NCI-H2196 (cell line): ENCODE data around the gene CTNNA3.
"Not testable (repeated sequence)": the region's sequence is repeated elsewhere in the genome, so short reads cannot be mapped to it uniquely, and the experiment has no call there.

Source experiments
- DNase-seq: peaks from one replicate; lab custom pipeline; 2025; ENCODE audit not compliant: unreplicated experiment; lab: John Stamatoyannopoulos, UW

CTNNA3 gene

DNA sequence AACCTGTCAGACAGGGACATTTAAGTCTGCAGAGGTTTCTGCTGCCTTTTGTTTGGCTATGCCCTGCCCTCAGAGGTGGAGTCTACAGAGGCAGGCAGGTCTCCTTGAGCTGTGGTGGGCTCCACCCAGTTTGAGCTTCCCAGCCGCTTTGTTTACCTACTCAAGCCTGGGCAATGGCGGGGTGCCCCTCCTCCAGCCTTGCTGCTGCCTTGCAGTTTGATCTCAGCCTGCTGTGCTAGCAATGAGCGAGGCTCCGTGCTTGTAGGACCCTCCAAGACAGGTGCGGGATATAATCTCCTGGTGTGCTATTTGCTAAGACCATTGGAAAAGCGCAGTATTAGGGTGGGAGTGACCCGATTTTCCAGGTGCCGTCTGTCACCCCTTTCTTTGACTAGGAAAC lies 1360.2 kb downstream of the CTNNA3 start:
- not testable (repeated sequence) for DNase-seq

DNA sequence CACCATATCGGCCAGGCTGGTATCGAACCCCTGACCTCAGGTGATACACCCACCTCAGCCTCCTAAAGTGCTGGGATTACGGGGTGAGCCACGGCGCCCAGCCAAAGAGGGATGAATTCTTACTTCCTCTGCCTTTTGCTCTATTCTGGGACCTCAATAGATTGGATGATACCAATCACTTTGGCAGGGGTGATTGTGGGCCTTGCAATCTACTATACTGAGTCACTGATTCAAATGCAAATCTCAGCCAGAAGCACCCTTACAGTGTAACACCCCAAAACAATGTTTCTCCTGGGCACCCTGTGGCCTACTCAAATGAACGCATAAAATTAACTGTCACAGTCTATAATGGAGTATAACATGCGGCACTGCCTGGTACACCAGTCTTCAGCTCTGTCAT lies 1366.8 kb downstream of the CTNNA3 start:
- no peak for DNase-seq

DNA sequence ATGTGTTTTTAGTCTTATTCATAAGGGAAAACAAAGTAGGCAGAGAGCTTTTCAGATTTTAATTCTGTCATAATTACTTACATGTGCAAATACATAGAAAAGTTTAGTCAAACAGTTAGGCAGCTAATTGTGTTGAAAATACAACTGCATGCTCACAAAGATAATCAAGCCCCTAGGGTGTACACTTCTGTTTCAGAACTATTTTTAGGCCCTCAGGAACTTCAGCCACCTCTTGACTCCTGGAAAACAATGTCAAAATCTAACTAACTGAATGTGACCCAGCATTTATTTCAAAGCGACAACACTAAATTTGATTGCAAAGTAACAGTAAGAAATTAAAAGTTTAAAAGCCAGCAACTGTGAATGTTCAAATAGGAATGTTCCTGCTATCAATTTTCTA lies 1369.1 kb downstream of the CTNNA3 start:
- DNase-seq: no peak

DNA sequence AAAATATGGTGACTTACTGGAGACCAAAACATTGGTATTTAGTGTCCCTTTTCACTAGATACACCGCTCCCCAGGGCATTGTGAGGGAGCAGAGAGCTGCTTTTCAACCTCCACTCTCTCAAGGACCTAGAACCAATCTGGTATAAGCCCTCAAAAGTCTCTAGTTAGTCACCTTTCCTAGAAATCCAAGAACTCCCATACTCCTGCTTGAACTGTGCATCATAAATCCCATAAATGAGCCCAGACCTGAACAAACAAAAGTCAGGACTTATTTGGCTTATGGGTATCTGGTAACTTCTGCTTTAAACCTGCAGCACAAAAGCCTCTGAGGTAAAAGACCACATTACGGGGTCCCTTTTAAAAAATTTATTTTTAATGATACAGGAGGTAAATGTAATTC lies 1373.2 kb downstream of the CTNNA3 start:
- no peak for DNase-seq

DNA sequence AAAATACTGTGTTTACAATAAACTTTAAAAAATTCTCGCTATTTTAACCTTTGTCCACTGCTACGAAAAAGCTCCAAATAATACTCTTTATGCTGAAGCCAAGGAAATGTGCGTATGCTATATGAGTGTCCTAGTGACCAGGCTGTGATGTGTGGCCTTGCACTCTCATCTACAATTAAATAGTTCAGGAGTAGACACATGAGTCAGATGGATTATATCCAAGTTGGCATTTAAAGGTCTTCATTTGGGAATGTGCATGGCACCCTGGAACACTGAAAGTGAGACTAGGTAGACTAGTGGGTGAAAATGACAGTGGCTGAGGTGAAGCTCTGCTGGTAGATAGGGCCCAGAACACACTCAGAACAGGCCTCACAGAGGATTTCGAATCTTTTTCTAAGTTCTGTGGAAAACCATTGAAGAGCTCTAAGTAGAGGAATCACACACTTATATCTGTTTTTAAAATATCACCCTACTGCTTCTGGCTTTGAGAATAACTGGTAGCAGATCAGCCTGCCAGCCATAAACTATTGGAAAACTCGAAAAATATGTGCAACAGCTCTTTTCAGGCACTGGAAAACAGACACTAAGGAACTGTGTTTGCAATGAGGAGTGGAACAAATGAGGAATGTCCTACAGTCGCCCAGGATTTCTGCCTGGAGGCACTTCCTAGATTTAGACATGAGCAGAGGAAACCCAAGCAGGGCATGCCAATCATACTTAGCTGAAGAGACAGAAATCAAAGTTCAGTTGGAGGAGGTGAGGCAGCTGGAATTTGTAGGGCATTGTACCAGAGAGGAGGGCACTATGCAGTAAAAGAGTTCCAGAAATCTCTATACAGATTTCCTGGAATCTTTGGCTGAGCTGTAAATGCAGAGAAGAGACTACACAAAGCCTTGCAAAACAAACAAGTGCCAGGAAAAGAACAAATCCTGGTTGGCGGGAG lies 1374.0 kb downstream of the CTNNA3 start:
- DNase-seq: no peak

DNA sequence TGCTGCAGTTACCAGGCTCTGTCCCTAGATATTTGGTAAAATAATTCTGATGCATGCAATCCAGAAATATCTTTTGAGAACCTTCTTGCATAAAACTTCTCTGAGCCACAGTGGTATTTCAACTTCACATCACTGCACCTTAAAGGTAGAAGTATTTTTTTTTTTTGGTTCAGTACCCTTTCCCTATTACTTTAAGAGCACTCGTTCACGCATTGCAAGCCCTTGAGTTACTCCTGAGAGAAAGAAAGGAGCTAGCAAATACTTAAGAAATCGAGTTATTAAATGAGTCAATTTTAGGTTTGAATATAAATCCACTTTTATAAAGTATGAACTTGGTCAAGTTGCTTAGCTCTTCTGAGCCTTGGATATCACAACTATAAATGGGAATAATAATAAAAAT lies 1377.2 kb downstream of the CTNNA3 start:
- DNase-seq: no peak

DNA sequence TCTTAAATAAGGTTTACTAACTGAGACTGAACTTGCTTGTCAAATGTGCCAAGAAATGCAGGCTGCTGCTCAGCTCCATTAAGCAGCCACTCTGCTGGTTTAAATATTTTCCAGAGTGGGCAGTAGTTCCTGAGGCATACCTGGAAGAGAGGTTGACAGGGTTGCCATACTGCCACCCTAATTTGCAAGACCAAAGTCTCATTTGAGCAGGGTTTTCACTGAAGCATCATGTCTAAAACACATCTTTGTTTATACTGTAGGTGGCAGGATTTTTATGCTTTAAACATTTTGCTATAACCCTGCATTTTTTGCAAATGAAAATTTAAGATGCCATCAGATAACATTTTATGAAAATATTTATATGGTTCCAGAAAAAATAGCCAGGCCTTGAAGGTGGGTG lies 1388.2 kb downstream of the CTNNA3 start:
- DNase-seq: no peak

DNA sequence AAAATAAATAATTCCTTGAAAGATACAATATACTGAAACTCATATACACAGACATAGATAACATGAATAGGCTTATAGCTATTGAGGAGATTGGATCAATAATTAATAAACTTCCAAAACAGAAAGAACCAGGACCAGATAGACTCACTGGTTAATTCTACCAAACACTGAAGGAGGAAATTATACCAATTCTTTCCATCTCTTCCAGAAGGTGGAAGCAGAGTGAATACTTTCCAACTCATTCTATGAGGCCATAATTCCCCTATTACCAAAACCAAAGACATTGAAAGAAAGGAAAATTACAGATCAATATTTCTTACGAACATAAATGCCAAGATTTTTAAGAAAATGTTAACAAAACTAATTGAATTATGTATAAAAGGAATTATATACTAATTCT lies 1394.9 kb downstream of the CTNNA3 start:
- no peak for DNase-seq

DNA sequence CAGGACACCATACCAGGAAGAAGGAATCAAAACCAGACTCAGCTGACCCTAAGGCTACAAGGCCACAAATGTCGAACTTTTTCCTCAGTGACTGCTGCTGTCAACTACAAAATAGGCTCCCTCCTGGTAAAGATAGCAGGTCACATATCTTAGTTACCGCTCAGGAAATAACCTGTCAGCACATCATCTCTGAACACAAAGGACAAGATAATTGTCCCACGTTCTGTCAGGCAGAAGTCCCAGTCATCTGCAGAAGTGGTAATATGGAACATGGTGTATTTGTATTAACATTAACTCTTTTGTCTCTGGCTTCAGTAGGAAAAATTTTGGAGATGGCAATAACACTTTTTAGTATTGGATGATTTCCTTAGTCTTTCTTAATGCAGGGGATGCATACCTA lies 1400.4 kb downstream of the CTNNA3 start:
- no peak for DNase-seq

DNA sequence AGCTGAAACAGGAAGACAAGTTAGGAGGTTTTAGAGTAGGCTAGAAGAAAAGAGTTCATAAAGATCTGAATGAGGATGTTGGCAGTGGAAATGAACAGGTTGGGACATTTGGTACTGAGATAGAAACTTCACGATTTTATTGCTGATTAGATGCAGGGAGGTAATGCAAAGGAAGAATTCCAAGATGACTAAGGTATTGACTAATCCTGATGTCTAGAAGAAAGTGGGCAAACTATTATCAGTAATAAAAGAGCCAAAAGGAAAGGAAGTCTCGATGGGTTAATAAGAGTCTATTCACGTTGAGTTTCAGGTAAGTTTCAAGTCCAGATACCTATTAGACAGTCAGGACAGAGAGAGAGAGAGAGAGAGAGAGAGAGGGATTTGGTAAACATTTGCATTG lies 1401.5 kb downstream of the CTNNA3 start:
- DNase-seq: no peak

DNA sequence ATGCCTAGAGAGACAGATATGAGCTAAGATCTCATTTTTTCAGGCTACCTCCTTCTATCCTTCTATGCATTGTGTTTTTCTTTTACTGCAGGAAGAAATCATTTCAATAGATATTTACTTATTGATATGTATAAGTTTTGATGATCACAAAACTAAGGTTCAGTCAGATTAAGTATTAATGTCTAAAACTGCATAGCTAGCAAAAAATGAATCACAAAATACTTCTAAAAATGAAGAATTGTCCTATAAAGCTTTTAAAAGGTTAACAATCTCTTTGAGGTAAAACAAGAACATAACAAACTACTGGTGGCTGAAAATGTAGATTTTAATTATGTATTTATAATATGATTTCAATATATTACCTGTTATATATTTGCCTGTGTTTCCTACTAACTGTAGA lies 1403.1 kb downstream of the CTNNA3 start:
- DNase-seq: no peak

DNA sequence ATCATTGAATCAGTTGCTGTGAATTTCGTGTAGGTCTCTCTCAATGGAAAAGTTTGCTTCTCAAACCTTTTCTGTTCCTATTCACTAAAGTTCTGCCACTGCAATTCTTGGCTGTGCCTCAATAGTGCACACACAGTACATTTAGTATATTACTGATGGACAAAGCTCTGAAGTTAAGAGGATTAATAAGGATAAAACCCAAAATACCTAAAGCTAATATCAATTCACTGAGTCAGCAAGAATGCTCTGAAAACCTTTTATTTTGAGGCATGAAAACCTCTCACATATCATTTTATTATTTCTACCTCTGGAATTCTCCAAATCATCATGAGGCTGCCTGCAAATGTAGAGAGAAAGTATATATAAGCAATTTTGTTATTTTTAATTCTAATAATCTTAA lies 1403.5 kb downstream of the CTNNA3 start:
- no peak for DNase-seq

DNA sequence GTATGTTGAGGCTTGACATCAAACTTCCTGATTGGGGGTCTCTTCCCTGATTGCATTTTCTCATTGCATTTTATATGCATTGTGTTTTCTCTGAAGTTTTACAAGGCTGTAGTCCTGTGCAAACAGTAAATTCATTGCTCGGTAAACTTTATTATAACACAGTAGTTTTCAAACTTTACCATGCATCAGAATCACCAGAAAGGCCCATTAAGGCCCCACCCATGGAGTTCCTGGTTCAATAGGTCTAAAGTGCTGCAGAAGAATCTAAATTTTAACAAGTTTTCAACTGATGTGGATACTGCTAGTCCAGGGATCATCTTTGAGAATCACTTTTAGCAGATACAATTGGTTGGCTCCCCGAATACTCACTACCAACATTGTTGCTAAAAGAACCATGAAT lies 1404.9 kb downstream of the CTNNA3 start:
- DNase-seq: no peak

DNA sequence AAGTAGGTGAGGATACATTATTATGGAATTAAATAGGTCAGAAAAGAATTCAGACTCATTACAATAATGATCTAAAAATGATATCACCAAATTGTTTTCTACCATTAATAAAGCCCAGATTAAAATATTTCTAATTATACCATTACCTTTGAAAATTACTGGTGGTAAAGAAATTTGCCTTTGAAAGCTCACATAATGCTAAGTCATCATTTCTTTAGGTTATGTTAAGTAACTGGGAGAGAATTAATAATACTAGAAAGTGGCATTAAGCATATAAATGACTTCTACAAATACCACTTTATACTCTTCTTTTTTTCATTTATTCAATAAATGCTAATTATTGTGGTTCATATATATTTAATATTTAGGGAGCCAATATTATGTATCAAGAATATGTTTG lies 1411.4 kb downstream of the CTNNA3 start:
- no peak for DNase-seq

DNA sequence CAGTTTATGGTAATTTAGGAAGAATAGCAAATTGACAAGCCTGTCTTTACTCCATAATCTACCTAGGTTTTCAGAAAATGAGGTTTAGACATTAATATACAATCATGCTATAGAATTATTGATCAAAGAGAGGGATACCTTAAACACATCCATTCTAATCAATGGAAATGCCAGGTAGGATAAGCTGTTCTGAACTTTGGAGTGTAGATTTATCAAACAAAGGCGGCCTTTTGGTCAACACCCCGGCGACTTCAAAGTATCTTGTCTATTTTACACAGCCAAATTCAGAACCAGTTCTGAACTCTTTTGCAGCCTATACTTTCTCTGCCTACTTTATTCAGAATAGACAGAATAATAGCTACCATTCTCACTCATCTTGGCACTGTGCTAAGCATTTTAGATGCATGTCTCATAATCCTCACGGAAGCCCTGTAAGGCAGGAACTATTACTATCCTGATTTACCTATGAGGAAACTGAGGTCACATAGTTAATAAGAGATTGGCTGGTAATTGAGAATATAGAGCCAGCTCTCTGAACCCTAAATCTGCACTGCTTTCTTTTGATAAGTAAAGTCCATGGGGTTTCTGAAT lies 1412.0 kb downstream of the CTNNA3 start:
- no peak for DNase-seq

DNA sequence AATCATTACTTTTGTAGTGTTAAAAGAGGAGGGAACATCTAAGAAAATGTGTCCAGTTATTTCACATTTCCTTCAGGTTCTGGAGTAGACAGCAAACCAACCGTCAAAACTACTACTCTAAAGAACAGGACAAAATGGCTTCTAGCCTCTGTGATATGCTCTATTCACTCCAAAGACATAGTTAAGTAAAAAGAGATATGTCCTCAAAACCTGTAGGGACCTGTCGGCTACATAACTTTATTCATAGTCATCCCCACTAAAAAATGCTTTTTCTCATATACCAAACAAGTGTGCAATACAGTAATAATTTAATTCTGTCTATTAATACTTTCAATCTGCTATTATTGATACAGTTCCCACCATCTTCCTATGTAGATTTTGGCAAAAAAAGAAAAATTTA lies 1412.9 kb downstream of the CTNNA3 start:
- no peak for DNase-seq

DNA sequence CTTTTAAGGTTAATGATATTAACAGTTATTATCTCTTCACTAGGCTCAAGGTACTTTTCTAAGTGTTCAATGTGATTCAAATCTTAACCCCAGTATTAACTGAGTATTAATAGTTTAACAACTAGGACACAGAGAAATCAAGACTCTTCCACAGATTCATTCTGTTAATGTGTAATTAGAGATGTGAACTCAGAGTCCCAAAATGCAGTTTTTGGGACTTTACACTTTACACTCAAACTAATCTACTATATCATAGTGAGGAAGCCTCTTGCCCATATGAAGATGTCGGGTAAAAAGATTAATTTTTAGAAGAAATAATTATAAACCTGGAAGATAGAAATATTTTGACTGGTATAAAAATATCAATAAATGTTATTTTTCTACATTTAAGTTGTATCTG lies 1414.7 kb downstream of the CTNNA3 start:
- DNase-seq: no peak

DNA sequence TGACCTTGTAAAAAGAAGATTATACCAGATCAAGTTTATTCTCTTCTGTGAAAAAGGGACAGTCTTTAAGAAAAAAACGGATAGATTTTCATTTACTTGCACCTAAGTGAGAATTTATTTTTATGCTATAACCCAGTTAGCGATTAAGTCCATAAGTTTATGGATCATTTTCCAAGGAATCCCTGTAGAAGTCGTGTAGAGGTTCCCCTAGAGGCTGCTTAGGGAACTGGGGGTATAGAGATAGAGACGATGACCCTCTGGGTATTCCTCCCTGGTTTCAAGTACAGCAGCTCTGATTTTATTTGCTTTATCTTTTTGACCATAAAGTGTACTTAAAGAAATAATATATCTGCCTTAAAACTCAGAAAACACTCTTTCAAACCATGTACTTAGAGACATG lies 1418.5 kb downstream of the CTNNA3 start:
- no peak for DNase-seq

DNA sequence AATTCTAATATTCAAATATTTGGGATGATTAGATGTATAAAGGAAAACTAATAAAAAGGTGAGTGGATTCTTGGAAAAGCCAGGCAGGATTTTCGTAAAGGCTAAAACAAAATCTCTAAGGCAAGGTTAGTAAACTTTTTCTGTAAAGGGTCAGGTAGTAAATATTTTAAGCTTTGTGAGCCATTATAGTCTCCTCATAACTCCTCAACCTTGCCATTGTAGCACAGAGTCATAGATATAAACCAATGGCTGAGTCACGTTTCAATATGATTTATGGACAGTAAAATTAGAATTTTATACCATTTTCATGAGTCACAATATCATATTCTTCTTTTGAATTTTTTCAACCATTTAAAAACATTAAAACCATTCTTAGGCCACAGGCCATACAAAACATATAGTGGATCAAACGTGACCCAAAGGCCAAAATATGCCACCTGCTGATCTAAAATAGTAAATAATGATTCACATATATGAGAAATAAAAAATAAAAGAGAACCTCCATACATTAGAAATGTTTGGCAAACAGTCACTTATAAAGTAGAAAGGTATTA lies 1422.0 kb downstream of the CTNNA3 start:
- no peak for DNase-seq

DNA sequence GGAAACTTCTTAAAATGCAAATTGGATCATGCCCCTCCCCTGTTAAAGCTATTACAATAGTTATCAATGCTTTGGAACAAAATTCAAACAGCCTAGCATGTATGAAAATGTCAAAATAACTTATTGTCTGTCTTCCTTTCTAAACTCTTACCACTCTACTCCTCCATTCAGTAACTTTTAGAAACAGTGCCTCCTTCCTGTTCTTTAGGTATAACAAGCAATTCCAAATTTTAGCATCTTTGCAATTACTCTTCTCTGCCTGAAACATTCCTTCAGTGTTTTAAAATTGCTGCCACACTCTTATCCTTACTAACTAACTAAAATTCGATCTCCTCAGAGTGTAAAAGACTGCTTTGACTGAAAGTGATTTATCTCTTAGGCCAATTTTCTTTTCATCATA lies 1430.6 kb downstream of the CTNNA3 start:
- no peak for DNase-seq

DNA sequence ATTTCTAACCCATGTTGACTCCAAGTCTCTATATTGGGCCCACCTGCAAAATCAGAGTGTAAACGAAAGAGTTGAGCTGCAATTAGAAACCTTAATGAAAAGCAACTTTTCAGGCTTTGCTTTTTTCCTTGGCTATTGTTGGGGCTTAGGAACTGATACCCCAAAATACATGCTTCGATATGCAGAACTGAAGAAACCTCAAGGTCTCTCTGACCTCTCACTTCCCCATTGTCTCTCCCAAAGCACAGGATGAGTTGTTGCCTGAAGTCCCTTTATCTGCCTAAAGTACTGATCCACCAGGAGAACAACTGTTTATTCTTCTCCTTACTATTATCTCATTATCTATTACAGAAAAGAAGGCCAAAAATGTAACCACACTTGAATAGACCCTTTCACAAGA lies 1436.2 kb downstream of the CTNNA3 start:
- DNase-seq: no peak

DNA sequence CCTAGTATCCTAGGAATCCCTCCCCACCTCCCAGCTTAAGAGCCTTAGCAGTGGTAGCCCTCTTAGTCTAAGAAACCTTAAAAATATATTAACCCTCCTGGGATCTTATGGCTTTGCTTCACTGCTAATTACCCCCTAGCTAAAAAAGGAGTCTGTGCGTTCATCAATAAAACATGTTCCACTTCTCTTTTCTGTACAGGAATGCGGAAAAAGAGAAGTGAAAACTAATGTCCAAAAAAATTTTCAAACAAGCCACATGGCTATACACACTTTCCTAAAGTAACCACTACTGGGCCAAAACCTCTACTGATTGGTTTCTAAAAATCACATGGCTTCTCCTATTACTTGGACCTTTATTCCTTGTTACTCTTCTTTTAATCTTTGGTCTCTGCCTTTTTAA lies 1437.3 kb downstream of the CTNNA3 start:
- DNase-seq: no peak
